H9 (cell line): ENCODE measurements around the gene OCRL. TPM values are rescaled to one million over a fixed set of nuclear protein-coding genes. Genes with fewer than 3 reads are reported as not detected.

Source experiments
- DNase-seq: peaks from one replicate; pipeline ENCODE4 v3.0.0-alpha.2; 2017
- H2AFZ ChIP-seq: one replicate; pipeline ENCODE4 v1.6.1; 2013; ENCODE audit warnings: mild to moderate bottlenecking, low read length, control low read depth, moderate library complexity
- H2AK5ac ChIP-seq: 2 replicates; pipeline ENCODE4 v1.6.1; 2013; ENCODE audit warnings: low read length, control low read depth, mixed read lengths; ENCODE audit not compliant: insufficient read length
- H2BK120ac ChIP-seq: one replicate; pipeline ENCODE4 v1.6.1; 2013; ENCODE audit warnings: low read depth, mild to moderate bottlenecking, low read length, control low read depth, inconsistent platforms; ENCODE audit not compliant: poor library complexity, severe bottlenecking
- H2BK12ac ChIP-seq: 2 replicates; pipeline ENCODE4 v1.6.1; 2013; ENCODE audit warnings: low read length, control low read depth, mixed read lengths, low read depth; ENCODE audit not compliant: insufficient read length
- H2BK15ac ChIP-seq: 2 replicates; pipeline ENCODE4 v1.6.1; 2013; ENCODE audit warnings: low read depth, low read length, control low read depth
- H2BK20ac ChIP-seq: one replicate; pipeline ENCODE4 v1.6.1; 2013; ENCODE audit warnings: low read depth, mild to moderate bottlenecking, low read length, control low read depth, inconsistent platforms; ENCODE audit not compliant: poor library complexity, severe bottlenecking
- H2BK5ac ChIP-seq: 2 replicates; pipeline ENCODE4 v1.6.1; 2013; ENCODE audit warnings: low read length, control low read depth, mixed read lengths; ENCODE audit not compliant: insufficient read length
- H3K14ac ChIP-seq: 2 replicates; pipeline ENCODE4 v1.6.1; 2013; ENCODE audit warnings: low read length, control low read depth; ENCODE audit not compliant: insufficient read depth
- H3K18ac ChIP-seq: 2 replicates; pipeline ENCODE4 v1.6.1; 2013; ENCODE audit warnings: low read depth, mild to moderate bottlenecking, mixed read lengths, low read length, control low read depth; ENCODE audit not compliant: insufficient read length
- H3K23ac ChIP-seq: 2 replicates; pipeline ENCODE4 v1.6.1; 2013; ENCODE audit warnings: low read length, control low read depth, mixed read lengths, low read depth; ENCODE audit not compliant: insufficient read length
- H3K23me2 ChIP-seq: 2 replicates; pipeline ENCODE4 v1.6.1; 2013; ENCODE audit warnings: low read depth, mild to moderate bottlenecking, mixed read lengths, low read length, control low read depth; ENCODE audit not compliant: insufficient read length, poor library complexity, severe bottlenecking
- H3K27ac ChIP-seq: 2 replicates; pipeline ENCODE4 v1.5.1; 2013; ENCODE audit warnings: low read length, control low read depth, mixed read lengths, low read depth; ENCODE audit not compliant: insufficient read length
- H3K27me3 ChIP-seq: 2 replicates; pipeline ENCODE4 v1.6.1; 2013; ENCODE audit warnings: low read length, control low read depth, inconsistent platforms; ENCODE audit not compliant: insufficient read depth
- H3K4ac ChIP-seq: 2 replicates; pipeline ENCODE4 v1.6.1; 2013; ENCODE audit warnings: low read depth, mild to moderate bottlenecking, control low read depth, inconsistent platforms, low read length, moderate library complexity
- H3K4me1 ChIP-seq: 2 replicates; pipeline ENCODE4 v1.6.1; 2013; ENCODE audit warnings: low read length, control low read depth, inconsistent platforms; ENCODE audit not compliant: insufficient read depth
- H3K4me2 ChIP-seq: 2 replicates; pipeline ENCODE4 v1.6.1; 2013; ENCODE audit warnings: low read length, control low read depth, mixed read lengths; ENCODE audit not compliant: insufficient read length, insufficient read depth
- H3K56ac ChIP-seq: 2 replicates; pipeline ENCODE4 v1.6.1; 2013; ENCODE audit warnings: low read depth, mild to moderate bottlenecking, mixed read lengths, low read length, control low read depth; ENCODE audit not compliant: insufficient read length
- H3K79me1 ChIP-seq: 2 replicates; pipeline ENCODE4 v1.6.1; 2013; ENCODE audit warnings: low read depth, mild to moderate bottlenecking, moderate library complexity, low read length, control low read depth, inconsistent platforms; ENCODE audit not compliant: insufficient read depth, poor library complexity, severe bottlenecking
- H3K79me2 ChIP-seq: 2 replicates; pipeline ENCODE4 v1.6.1; 2013; ENCODE audit warnings: low read length, control low read depth, inconsistent platforms; ENCODE audit not compliant: insufficient read depth
- H3K9ac ChIP-seq: 2 replicates; pipeline ENCODE4 v1.6.1; 2013; ENCODE audit warnings: low read length, control low read depth, mixed read lengths; ENCODE audit not compliant: insufficient read length; ENCODE audit errors: extremely low read depth
- H3K9me3 ChIP-seq: one replicate; pipeline ENCODE4 v1.6.1; 2013; ENCODE audit warnings: low read depth, low read length, inconsistent platforms; ENCODE audit not compliant: control insufficient read depth
- H3T11ph ChIP-seq: one replicate; pipeline ENCODE4 v1.6.1; 2013; ENCODE audit warnings: mild to moderate bottlenecking, low read length, control low read depth, inconsistent platforms
- H4K20me1 ChIP-seq: one replicate; pipeline ENCODE4 v1.6.1; 2013; ENCODE audit not compliant: control insufficient read depth, insufficient read length, insufficient read depth
- H4K5ac ChIP-seq: 2 replicates; pipeline ENCODE4 v1.6.1; 2013; ENCODE audit warnings: low read depth, mild to moderate bottlenecking, mixed read lengths, low read length, control low read depth; ENCODE audit not compliant: insufficient read length
- H4K8ac ChIP-seq: replicated peaks from 2 replicates; pipeline ENCODE4 v1.6.1; 2013; ENCODE audit warnings: low read length, control low read depth, mixed read lengths, low read depth; ENCODE audit not compliant: insufficient read length
- H4K91ac ChIP-seq: 2 replicates; pipeline ENCODE4 v1.6.1; 2013; ENCODE audit warnings: low read depth, mild to moderate bottlenecking, moderate library complexity, mixed read lengths, low read length, control low read depth; ENCODE audit not compliant: insufficient read length
- H3K27ac Mint-ChIP-seq, 3 experiments: 2 replicates in 2 of 3; 3 replicates in 1 of 3; pipeline ENCODE4 v1.8.0; 2020 to 2021; ENCODE audit warnings: mixed read lengths in 3 of 3, mild to moderate bottlenecking in 1 of 3, moderate library complexity in 1 of 3
- H3K27me3 Mint-ChIP-seq: 2 replicates; pipeline ENCODE4 v1.8.0; 2021; ENCODE audit warnings: low read depth, mild to moderate bottlenecking, moderate library complexity, mixed read lengths
- H3K36me3 Mint-ChIP-seq, 3 experiments: 2 replicates in 2 of 3; 3 replicates in 1 of 3; pipeline ENCODE4 v1.8.0; 2020 to 2021; ENCODE audit warnings: low read depth in 3 of 3, mixed read lengths in 3 of 3; ENCODE audit not compliant: insufficient read depth in 1 of 3
- H3K4me1 Mint-ChIP-seq, 2 experiments: 2 replicates each; pipeline ENCODE4 v1.8.0; 2020; ENCODE audit warnings: mixed read lengths in 2 of 2
- H3K4me3 Mint-ChIP-seq, 2 experiments: 2 replicates in 1 of 2; 3 replicates in 1 of 2; pipeline ENCODE4 v1.8.0; 2020 to 2021; ENCODE audit warnings: mild to moderate bottlenecking in 2 of 2, mixed read lengths in 2 of 2, moderate library complexity in 1 of 2
- H3K9me3 Mint-ChIP-seq, 2 experiments: 2 replicates in 1 of 2; 3 replicates in 1 of 2; pipeline ENCODE4 v1.8.0; 2020; ENCODE audit warnings: mild to moderate bottlenecking in 2 of 2, mixed read lengths in 2 of 2, moderate library complexity in 1 of 2
- WGBS: extraction: QIAGEN DNeasy Blood & Tissue Kit; methylation state at CpG from one replicate; pipeline ENCODE4 v1.1.7; 2013; ENCODE audit warnings: missing lambda C conversion rate, low lambda C conversion rate, mixed read lengths; ENCODE audit not compliant: insufficient read length; ENCODE audit errors: extremely low coverage; 5-methylcytosine and 5-hydroxymethylcytosine counted together
- total RNA-seq: library from RNA; stranded (reverse); gene quantifications from 2 replicates; pipeline ENCODE4 v1.2.1, GENCODE V29; 2021
- TF ChIP-seq, protein P1 (sequence below): fragments of 200-600 bp; sonication (generic); conservative IDR thresholded peaks from 3 replicates; pipeline ENCODE4 v1.8.0; 2021; ENCODE audit warnings: antibody characterized with exemption, mild to moderate bottlenecking

OCRL gene
- total RNA-seq, 1 experiment from 2014 or later = 31.4 TPM

DNA sequence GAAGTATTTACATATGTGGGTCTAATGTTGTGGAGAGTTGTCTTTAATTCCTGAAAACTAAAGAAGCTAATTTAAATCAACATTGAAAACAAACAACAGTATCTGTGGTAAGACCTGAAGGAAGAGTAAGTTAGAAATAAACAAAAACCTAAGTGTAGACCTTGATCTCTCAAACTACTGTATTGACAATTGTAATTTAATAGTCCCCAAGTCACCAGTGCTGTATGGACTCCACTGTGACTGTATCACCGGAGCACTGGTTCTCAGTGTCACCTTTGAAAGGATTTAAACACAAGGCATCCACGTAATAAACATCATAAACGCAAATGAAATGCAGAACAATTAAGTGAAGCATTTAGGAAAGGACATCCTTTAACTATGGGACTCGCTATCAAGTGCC is 46.4 kb downstream of the OCRL start:
- H2AFZ ChIP-seq = no peak overlapping the region
- no peak overlapping the region for H3K56ac ChIP-seq
- DNase-seq = no peak
- H3K14ac ChIP-seq = no peak overlapping the region
- H3K4me2 ChIP-seq = no peak overlapping the region
- H3K27me3 Mint-ChIP-seq = no peaks in the 10 kb centered on the region
- H2BK5ac ChIP-seq = no peak overlapping the region
- no peaks in the 10 kb centered on the region for H3K79me1 ChIP-seq
- H3K36me3 Mint-ChIP-seq = peaks cover 29 to 62% (median 59%) of the 10 kb centered on the region in 3 experiments; a peak in 6 of 7 replicates
- H2BK15ac ChIP-seq = no peak overlapping the region
- H3T11ph ChIP-seq = no peak overlapping the region
- H4K8ac ChIP-seq = no peak overlapping the region
- H3K9me3 Mint-ChIP-seq = no peaks in the 10 kb centered on the region
- no peak overlapping the region for H3K18ac ChIP-seq
- no peaks in the 10 kb centered on the region for H3K4me1 ChIP-seq
- H4K20me1 ChIP-seq = no peaks in the 10 kb centered on the region
- H4K91ac ChIP-seq = no peak overlapping the region
- no peak overlapping the region for H3K9ac ChIP-seq
- no peak overlapping the region for H3K23ac ChIP-seq
- no CpG with 5 or more reads among the region's 4 CpGs for WGBS
- no peak overlapping the region for H2BK120ac ChIP-seq
- no peak overlapping the region for H2AK5ac ChIP-seq
- no peaks in the 10 kb centered on the region for H3K79me2 ChIP-seq
- H3K27ac Mint-ChIP-seq = no peak overlapping the region
- no peak overlapping the region for H2BK20ac ChIP-seq
- no peak overlapping the region for H4K5ac ChIP-seq
- H3K4me3 Mint-ChIP-seq = no peak overlapping the region
- no peak overlapping the region for H3K4ac ChIP-seq
- H3K4me1 Mint-ChIP-seq = no peaks in the 10 kb centered on the region
- no peaks in the 10 kb centered on the region for H3K27me3 ChIP-seq
- no peaks in the 10 kb centered on the region for H3K23me2 ChIP-seq
- H3K27ac ChIP-seq = no peak overlapping the region
- H3K9me3 ChIP-seq = no peaks in the 10 kb centered on the region
- TF ChIP-seq, protein P1, sequence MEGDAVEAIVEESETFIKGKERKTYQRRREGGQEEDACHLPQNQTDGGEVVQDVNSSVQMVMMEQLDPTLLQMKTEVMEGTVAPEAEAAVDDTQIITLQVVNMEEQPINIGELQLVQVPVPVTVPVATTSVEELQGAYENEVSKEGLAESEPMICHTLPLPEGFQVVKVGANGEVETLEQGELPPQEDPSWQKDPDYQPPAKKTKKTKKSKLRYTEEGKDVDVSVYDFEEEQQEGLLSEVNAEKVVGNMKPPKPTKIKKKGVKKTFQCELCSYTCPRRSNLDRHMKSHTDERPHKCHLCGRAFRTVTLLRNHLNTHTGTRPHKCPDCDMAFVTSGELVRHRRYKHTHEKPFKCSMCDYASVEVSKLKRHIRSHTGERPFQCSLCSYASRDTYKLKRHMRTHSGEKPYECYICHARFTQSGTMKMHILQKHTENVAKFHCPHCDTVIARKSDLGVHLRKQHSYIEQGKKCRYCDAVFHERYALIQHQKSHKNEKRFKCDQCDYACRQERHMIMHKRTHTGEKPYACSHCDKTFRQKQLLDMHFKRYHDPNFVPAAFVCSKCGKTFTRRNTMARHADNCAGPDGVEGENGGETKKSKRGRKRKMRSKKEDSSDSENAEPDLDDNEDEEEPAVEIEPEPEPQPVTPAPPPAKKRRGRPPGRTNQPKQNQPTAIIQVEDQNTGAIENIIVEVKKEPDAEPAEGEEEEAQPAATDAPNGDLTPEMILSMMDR = no peak
- H2BK12ac ChIP-seq = no peak overlapping the region
